Uterus (tissue), 2 donors: ENCODE measurements around the gene PRSS22.

ENCODE experiments used
- CTCF ChIP-seq, 4 experiments: fragments of 200-600 bp in 2 of 4; fragments of 450-650 bp in 2 of 4; sonication (generic) in 2 of 4; IDR thresholded peaks; one replicate each; pipeline ENCODE4 v1.5.1; 2016 to 2019; ENCODE audit warnings: antibody characterized with exemption in 4 of 4, mild to moderate bottlenecking in 2 of 4, moderate library complexity in 1 of 4
- POLR2A ChIP-seq, 2 donors: fragments of 450-650 bp; IDR thresholded peaks; one replicate each; pipeline ENCODE4 v1.6.1; 2016; ENCODE audit warnings: antibody characterized with exemption in 2 of 2, mild to moderate bottlenecking in 1 of 2, moderate library complexity in 1 of 2

GRCh38 chr16:2895813-2896212 lies 37.8 kb upstream of the PRSS22 start:
- TF ChIP-seq CTCF (IDR thresholded peaks at IDR 0.05) (no peak), POLR2A (IDR thresholded peaks at IDR 0.05) (no peak)
